K562 (cell line): ENCODE measurements around the gene IFFO2. TPM values are rescaled to one million over a fixed set of nuclear protein-coding genes. Genes with fewer than 3 reads are reported as not detected.

Source experiments
- CCAR2 ChIP-seq: fragments of 200-400 bp; formaldehyde crosslinking; IDR thresholded peaks from 2 replicates; pipeline ENCODE4 v1.6.1; 2017; ENCODE audit warnings: mild to moderate bottlenecking, low read depth, low read length
- E2F8 ChIP-seq: fragments of 450-650 bp; IDR thresholded peaks from 2 replicates; pipeline ENCODE4 v1.7.1; 2018; ENCODE audit warnings: mild to moderate bottlenecking, low read depth; ENCODE audit not compliant: partially characterized antibody
- HNRNPUL1 ChIP-seq: fragments of 200-400 bp; formaldehyde crosslinking; IDR thresholded peaks from 2 replicates; pipeline ENCODE4 v1.6.1; 2017; ENCODE audit warnings: low read length
- KDM2B ChIP-seq: fragments of 250-450 bp; sonication (Bioruptor Pico); IDR thresholded peaks from 2 replicates; pipeline ENCODE4 v1.8.0; 2021; ENCODE audit warnings: mild to moderate bottlenecking, moderate library complexity
- POLR2G ChIP-seq: fragments of 200-400 bp; formaldehyde crosslinking; IDR thresholded peaks from 2 replicates; pipeline ENCODE4 v1.6.1; 2017; ENCODE audit warnings: low read depth, mild to moderate bottlenecking, antibody characterized with exemption, low read length, moderate library complexity
- SLC30A9 ChIP-seq: fragments of 250-450 bp; sonication (Bioruptor Pico); IDR thresholded peaks from 2 replicates; pipeline ENCODE4 v1.8.0; 2022; ENCODE audit warnings: mild to moderate bottlenecking, moderate library complexity
- SMC3 ChIP-seq: conservative IDR thresholded peaks from 2 replicates; pipeline ENCODE4 v1.6.1; 2011; ENCODE audit warnings: low read depth, low read length, improper control_type of control experiment; ENCODE audit not compliant: insufficient read depth
- YY1 ChIP-seq, 3 experiments: IDR thresholded peaks; 2 replicates each; pipeline ENCODE4 v1.6.1; 2011; ENCODE audit warnings: low read length in 2 of 3, mild to moderate bottlenecking in 2 of 3, moderate library complexity in 2 of 3, borderline replicate concordance in 1 of 3, control low read depth in 1 of 3, low read depth in 1 of 3; ENCODE audit not compliant: insufficient read depth in 3 of 3, insufficient replicate concordance in 2 of 3, control insufficient read depth in 1 of 3, insufficient read length in 1 of 3; ENCODE audit errors: extremely low read depth in 1 of 3
- ZBTB2 ChIP-seq: fragments of 450-650 bp; IDR thresholded peaks from 2 replicates; pipeline ENCODE4 v1.6.1; 2016; ENCODE audit warnings: antibody characterized with exemption
- ZNF184 ChIP-seq: sonication (generic); formaldehyde crosslinking; IDR thresholded peaks from 2 replicates; pipeline ENCODE4 v1.5.0; 2020; ENCODE audit warnings: missing genetic modification reagents
- ZNF224 ChIP-seq: sonication (generic); formaldehyde crosslinking; IDR thresholded peaks from 2 replicates; pipeline ENCODE4 v1.8.0; 2022; ENCODE audit warnings: mild to moderate bottlenecking, missing genetic modification reagents
- ZNF431 ChIP-seq: sonication (generic); formaldehyde crosslinking; IDR thresholded peaks from 2 replicates; pipeline ENCODE4 v1.8.0; 2022; ENCODE audit warnings: mild to moderate bottlenecking, missing genetic modification reagents
- ZNF655 ChIP-seq: fragments of 250-450 bp; sonication (Bioruptor Pico); IDR thresholded peaks from 2 replicates; pipeline ENCODE4 v1.5.0; 2021
- ZNF707 ChIP-seq: fragments of 250-450 bp; sonication (Bioruptor Pico); conservative IDR thresholded peaks from 2 replicates; pipeline ENCODE4 v1.8.0; 2022; ENCODE audit warnings: inconsistent platforms, mild to moderate bottlenecking, moderate library complexity
- ZNF75A ChIP-seq: fragments of 450-650 bp; formaldehyde crosslinking; IDR thresholded peaks from 2 replicates; pipeline ENCODE4 v1.4.0; 2020; ENCODE audit warnings: mild to moderate bottlenecking
- ZNF79 ChIP-seq: fragments of 250-450 bp; sonication (Bioruptor Pico); IDR thresholded peaks from 2 replicates; pipeline ENCODE4 v1.4.0; 2020; ENCODE audit warnings: low read depth, mild to moderate bottlenecking, moderate library complexity
- polyA plus RNA-seq, 8 experiments: library from polyadenylated mRNA; depleted of rRNA in 4 of 8; stranded (reverse) in 5 of 8; unstranded in 3 of 8; fragments of >200 nt; fragmentation: Nextera tagmentation in 2 of 8; fragmentation: Illumina TruSeq in 1 of 8; extraction: Ambion mirVana in 2 of 8; extraction: Trizol in 1 of 8; gene quantifications; 2 replicates each; pipeline versions ENCODE4 v1.2.1 to v1.2.3, GENCODE V29; 2011 to 2014; ENCODE audit warnings: inconsistent platforms in 1 of 8, missing spikeins in 1 of 8
- total RNA-seq, 7 experiments: library from RNA; depleted of rRNA in 6 of 7; stranded (reverse); fragments of >200 nt in 6 of 7; fragmentation: Illumina TruSeq in 2 of 7; extraction: Trizol in 2 of 7; gene quantifications; 2 replicates each; pipeline versions ENCODE4 v1.2.1 to v1.2.3, GENCODE V29; 2011 to 2021; ENCODE audit warnings: low replicate concordance in 1 of 7
- TF ChIP-seq, protein P1 (sequence below): sonication (generic); formaldehyde crosslinking; IDR thresholded peaks from 2 replicates; pipeline ENCODE4 v1.8.0; 2022; ENCODE audit warnings: mild to moderate bottlenecking, missing genetic modification reagents

The IFFO2 gene
- total and polyA plus RNA-seq, 9 of the 15 experiments (the other 6 are each of a cell fraction or from before 2014, with no cell fraction given) = 0.15 to 1.0 (median 0.44) TPM; not detected in 2

- TF ChIP-seq ZBTB2 = no peak
- no peak for TF ChIP-seq ZNF79 (CRISPR knock-in tag)
- peak; percentile 31 for TF ChIP-seq E2F8
- peak in 2 of 3 experiments; percentile 42 to 66 for TF ChIP-seq YY1 (IDR thresholded peaks at IDR 0.05; ENCODE audit: borderline replicate concordance in 1 of 3, control insufficient read depth in 1 of 3, extremely low read depth in 1 of 3, insufficient read depth in 3 of 3, insufficient read length in 1 of 3, insufficient replicate concordance in 2 of 3, low read depth in 1 of 3, low read length in 2 of 3)
- TF ChIP-seq POLR2G = peak; percentile 32; the same call in 1 of the 2 replicates
- no peak for TF ChIP-seq CCAR2
- TF ChIP-seq ZNF431 (CRISPR knock-in tag) = peak; percentile 20; the same call in 1 of the 2 replicates
- no peak for TF ChIP-seq ZNF184 (CRISPR knock-in tag)
- TF ChIP-seq ZNF224 (CRISPR knock-in tag) = no peak
- TF ChIP-seq ZNF655 (CRISPR knock-in tag) = no peak
- no peak for TF ChIP-seq ZNF707 (CRISPR knock-in tag)
- TF ChIP-seq HNRNPUL1 = no peak
- no peak for TF ChIP-seq KDM2B (CRISPR knock-in tag)
- no peak for TF ChIP-seq SLC30A9 (CRISPR knock-in tag)
- peak; percentile 89 for TF ChIP-seq SMC3
- no peak for TF ChIP-seq ZNF75A (CRISPR knock-in tag)
- TF ChIP-seq, protein P1, sequence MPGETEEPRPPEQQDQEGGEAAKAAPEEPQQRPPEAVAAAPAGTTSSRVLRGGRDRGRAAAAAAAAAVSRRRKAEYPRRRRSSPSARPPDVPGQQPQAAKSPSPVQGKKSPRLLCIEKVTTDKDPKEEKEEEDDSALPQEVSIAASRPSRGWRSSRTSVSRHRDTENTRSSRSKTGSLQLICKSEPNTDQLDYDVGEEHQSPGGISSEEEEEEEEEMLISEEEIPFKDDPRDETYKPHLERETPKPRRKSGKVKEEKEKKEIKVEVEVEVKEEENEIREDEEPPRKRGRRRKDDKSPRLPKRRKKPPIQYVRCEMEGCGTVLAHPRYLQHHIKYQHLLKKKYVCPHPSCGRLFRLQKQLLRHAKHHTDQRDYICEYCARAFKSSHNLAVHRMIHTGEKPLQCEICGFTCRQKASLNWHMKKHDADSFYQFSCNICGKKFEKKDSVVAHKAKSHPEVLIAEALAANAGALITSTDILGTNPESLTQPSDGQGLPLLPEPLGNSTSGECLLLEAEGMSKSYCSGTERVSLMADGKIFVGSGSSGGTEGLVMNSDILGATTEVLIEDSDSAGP (CRISPR knock-in tag) = no peak
These were observed 43.2 kb downstream of the IFFO2 start (continued) for GRCh38 chr1:18913065-18913835.
